WTC11 (cell line): Measurements from ENCODE around the gene CFAP299. TPM values are rescaled to one million over a fixed set of nuclear protein-coding genes. Genes with fewer than 3 reads are reported as not detected.

Source experiments
- ATAC-seq: fragments of 200-7000 bp; cut with Tn5 transposase; 2 replicates; pipeline ENCODE4 v1.10.0; 2021; ENCODE audit warnings: mild to moderate bottlenecking, moderate library complexity
- CTCF ChIA-PET: fragments of 300-600 bp; sonication (Branson Sonifier 250); formaldehyde crosslinking; loops from one replicate; lab custom pipeline; 2021; ENCODE audit warnings: antibody characterized with exemption; lab: Charles Lee
- POLR2A ChIA-PET: fragments of 350-600 bp; sonication (Branson Sonifier 250); formaldehyde crosslinking; loops from one replicate; lab custom pipeline; 2021; ENCODE audit warnings: antibody characterized with exemption; lab: Charles Lee
- DNase-seq: peaks from one replicate; pipeline ENCODE4 v3.0.0; 2021; ENCODE audit warnings: low spot score
- H3K27ac Mint-ChIP-seq: 2 replicates; pipeline ENCODE4 v1.8.0; 2021; ENCODE audit warnings: mixed read lengths
- H3K27me3 Mint-ChIP-seq: 2 replicates; pipeline ENCODE4 v1.8.0; 2021; ENCODE audit warnings: low read depth, mild to moderate bottlenecking, moderate library complexity, mixed read lengths
- H3K36me3 Mint-ChIP-seq: 2 replicates; pipeline ENCODE4 v1.8.0; 2021; ENCODE audit warnings: mixed read lengths
- H3K4me1 Mint-ChIP-seq: 2 replicates; pipeline ENCODE4 v1.8.0; 2022; ENCODE audit warnings: mixed read lengths
- H3K4me3 Mint-ChIP-seq: 2 replicates; pipeline ENCODE4 v1.8.0; 2021; ENCODE audit warnings: mild to moderate bottlenecking, moderate library complexity, mixed read lengths
- H3K9me3 Mint-ChIP-seq: 2 replicates; pipeline ENCODE4 v1.8.0; 2021; ENCODE audit warnings: mixed read lengths
- CBFB ChIP-seq: sonication (generic); formaldehyde crosslinking; IDR thresholded peaks from 2 replicates; pipeline ENCODE4 v1.8.1; 2022; ENCODE audit warnings: mild to moderate bottlenecking, low read depth, missing genetic modification reagents
- ESRRA ChIP-seq: sonication (generic); formaldehyde crosslinking; IDR thresholded peaks from 2 replicates; pipeline ENCODE4 v1.8.1; 2022; ENCODE audit warnings: mild to moderate bottlenecking, missing genetic modification reagents, borderline replicate concordance
- MXD4 ChIP-seq: fragments of 250-450 bp; sonication (Bioruptor Pico); IDR thresholded peaks from 2 replicates; pipeline ENCODE4 v1.8.0; 2021; ENCODE audit warnings: mild to moderate bottlenecking, moderate library complexity, borderline replicate concordance
- NFYB ChIP-seq: sonication (generic); formaldehyde crosslinking; conservative IDR thresholded peaks from 2 replicates; pipeline ENCODE4 v1.8.0; 2022; ENCODE audit warnings: low read depth, missing genetic modification reagents
- NR2C2 ChIP-seq: sonication (generic); formaldehyde crosslinking; IDR thresholded peaks from 2 replicates; pipeline ENCODE4 v1.8.0; 2022; ENCODE audit warnings: mild to moderate bottlenecking, missing genetic modification reagents
- RORB ChIP-seq: fragments of 250-450 bp; sonication (Bioruptor Pico); IDR thresholded peaks from 2 replicates; pipeline ENCODE4 v1.9.0; 2021; ENCODE audit warnings: mild to moderate bottlenecking
- SMAD3 ChIP-seq: sonication (generic); formaldehyde crosslinking; IDR thresholded peaks from 2 replicates; pipeline ENCODE4 v1.8.0; 2022; ENCODE audit warnings: missing genetic modification reagents, mild to moderate bottlenecking, borderline replicate concordance
- SMAD4 ChIP-seq: sonication (generic); formaldehyde crosslinking; IDR thresholded peaks from 2 replicates; pipeline ENCODE4 v1.8.0; 2022; ENCODE audit warnings: mild to moderate bottlenecking, missing genetic modification reagents
- ZBTB21 ChIP-seq: sonication (generic); formaldehyde crosslinking; IDR thresholded peaks from 2 replicates; pipeline ENCODE4 v1.8.1; 2023; ENCODE audit warnings: mild to moderate bottlenecking, missing genetic modification reagents, borderline replicate concordance
- total RNA-seq: library from RNA; stranded (reverse); gene quantifications from 3 replicates; pipeline ENCODE4 v1.2.3, GENCODE V29; 2021
- TF ChIP-seq, protein P1 (sequence below): sonication (generic); formaldehyde crosslinking; IDR thresholded peaks from 2 replicates; pipeline ENCODE4 v1.8.0; 2022; ENCODE audit warnings: mild to moderate bottlenecking, missing genetic modification reagents
- TF ChIP-seq, protein P2 (sequence below): sonication (generic); formaldehyde crosslinking; IDR thresholded peaks from 2 replicates; pipeline ENCODE4 v1.8.1; 2022; ENCODE audit warnings: low read depth, mild to moderate bottlenecking, moderate library complexity, missing genetic modification reagents, borderline replicate concordance
- TF ChIP-seq, protein P3 (sequence below): sonication (generic); formaldehyde crosslinking; IDR thresholded peaks from 2 replicates; pipeline ENCODE4 v1.8.1; 2023; ENCODE audit warnings: mild to moderate bottlenecking, missing genetic modification reagents, borderline replicate concordance
- TF ChIP-seq, protein P4 (sequence below): fragments of 250-450 bp; sonication (Bioruptor Pico); IDR thresholded peaks from 2 replicates; pipeline ENCODE4 v1.8.0; 2021; ENCODE audit warnings: mild to moderate bottlenecking
- TF ChIP-seq, protein P5 (sequence below): fragments of 250-450 bp; sonication (Bioruptor Pico); conservative IDR thresholded peaks from 2 replicates; pipeline ENCODE4 v1.9.0; 2021; ENCODE audit warnings: mild to moderate bottlenecking
- TF ChIP-seq, protein P6 (sequence below): sonication (generic); formaldehyde crosslinking; IDR thresholded peaks from 2 replicates; pipeline ENCODE4 v1.8.0; 2023; ENCODE audit warnings: missing genetic modification reagents, mild to moderate bottlenecking, borderline replicate concordance
- TF ChIP-seq, protein P7 (sequence below): sonication (generic); formaldehyde crosslinking; IDR thresholded peaks from 2 replicates; pipeline ENCODE4 v1.8.1; 2022; ENCODE audit warnings: mild to moderate bottlenecking, missing genetic modification reagents, moderate library complexity, borderline replicate concordance
- TF ChIP-seq, protein P8 (sequence below): fragments of 250-450 bp; sonication (Bioruptor Pico); IDR thresholded peaks from 2 replicates; pipeline ENCODE4 v1.9.0; 2021; ENCODE audit warnings: mild to moderate bottlenecking

Gene CFAP299
- total RNA-seq, 1 experiment from 2014 or later: not detected

DNA sequence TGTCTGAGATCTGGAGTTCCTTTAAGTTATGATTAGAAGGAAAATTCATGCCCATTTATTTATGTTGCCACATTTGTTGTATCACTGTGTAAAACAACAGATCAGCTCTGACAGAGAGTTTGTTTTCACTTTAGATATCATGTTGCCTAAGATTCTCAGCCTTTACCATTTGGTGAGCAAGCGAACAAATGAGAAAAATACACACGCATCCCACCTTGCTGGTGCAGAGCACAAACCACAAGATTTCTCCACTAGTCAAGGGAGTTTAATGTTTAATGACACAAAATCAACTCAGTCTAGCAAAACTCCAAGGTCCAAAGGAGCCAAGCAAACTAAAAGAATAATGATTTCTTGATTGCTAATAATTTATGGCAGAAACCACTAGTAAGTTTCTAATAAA lies 41.3 kb upstream of the CFAP299 start:
- DNase-seq (no peak), ATAC-seq (no peak)
- H3K9me3 Mint-ChIP-seq: no peaks in the 10 kb centered on the region
- H3K27ac Mint-ChIP-seq: no peak overlapping the region
- CTCF ChIA-PET: interaction anchor here (1.5 kb wide), 1 partner anchor 42 kb away, joined by 3 read pairs; no protein-coding TSS in a partner anchor
- H3K4me1 Mint-ChIP-seq: no peaks in the 10 kb centered on the region
- H3K27me3 Mint-ChIP-seq: no peaks in the 10 kb centered on the region
- H3K36me3 Mint-ChIP-seq: no peaks in the 10 kb centered on the region
- TF ChIP-seq, protein P1, sequence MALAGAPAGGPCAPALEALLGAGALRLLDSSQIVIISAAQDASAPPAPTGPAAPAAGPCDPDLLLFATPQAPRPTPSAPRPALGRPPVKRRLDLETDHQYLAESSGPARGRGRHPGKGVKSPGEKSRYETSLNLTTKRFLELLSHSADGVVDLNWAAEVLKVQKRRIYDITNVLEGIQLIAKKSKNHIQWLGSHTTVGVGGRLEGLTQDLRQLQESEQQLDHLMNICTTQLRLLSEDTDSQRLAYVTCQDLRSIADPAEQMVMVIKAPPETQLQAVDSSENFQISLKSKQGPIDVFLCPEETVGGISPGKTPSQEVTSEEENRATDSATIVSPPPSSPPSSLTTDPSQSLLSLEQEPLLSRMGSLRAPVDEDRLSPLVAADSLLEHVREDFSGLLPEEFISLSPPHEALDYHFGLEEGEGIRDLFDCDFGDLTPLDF (CRISPR knock-in tag): no peak
- TF ChIP-seq RORB (CRISPR knock-in tag) (no peak), CBFB (CRISPR knock-in tag) (no peak), NFYB (CRISPR knock-in tag) (no peak), MXD4 (CRISPR knock-in tag) (no peak)
- TF ChIP-seq, protein P2, sequence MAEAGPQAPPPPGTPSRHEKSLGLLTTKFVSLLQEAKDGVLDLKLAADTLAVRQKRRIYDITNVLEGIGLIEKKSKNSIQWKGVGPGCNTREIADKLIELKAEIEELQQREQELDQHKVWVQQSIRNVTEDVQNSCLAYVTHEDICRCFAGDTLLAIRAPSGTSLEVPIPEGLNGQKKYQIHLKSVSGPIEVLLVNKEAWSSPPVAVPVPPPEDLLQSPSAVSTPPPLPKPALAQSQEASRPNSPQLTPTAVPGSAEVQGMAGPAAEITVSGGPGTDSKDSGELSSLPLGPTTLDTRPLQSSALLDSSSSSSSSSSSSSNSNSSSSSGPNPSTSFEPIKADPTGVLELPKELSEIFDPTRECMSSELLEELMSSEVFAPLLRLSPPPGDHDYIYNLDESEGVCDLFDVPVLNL (CRISPR knock-in tag): no peak
- TF ChIP-seq, protein P3, sequence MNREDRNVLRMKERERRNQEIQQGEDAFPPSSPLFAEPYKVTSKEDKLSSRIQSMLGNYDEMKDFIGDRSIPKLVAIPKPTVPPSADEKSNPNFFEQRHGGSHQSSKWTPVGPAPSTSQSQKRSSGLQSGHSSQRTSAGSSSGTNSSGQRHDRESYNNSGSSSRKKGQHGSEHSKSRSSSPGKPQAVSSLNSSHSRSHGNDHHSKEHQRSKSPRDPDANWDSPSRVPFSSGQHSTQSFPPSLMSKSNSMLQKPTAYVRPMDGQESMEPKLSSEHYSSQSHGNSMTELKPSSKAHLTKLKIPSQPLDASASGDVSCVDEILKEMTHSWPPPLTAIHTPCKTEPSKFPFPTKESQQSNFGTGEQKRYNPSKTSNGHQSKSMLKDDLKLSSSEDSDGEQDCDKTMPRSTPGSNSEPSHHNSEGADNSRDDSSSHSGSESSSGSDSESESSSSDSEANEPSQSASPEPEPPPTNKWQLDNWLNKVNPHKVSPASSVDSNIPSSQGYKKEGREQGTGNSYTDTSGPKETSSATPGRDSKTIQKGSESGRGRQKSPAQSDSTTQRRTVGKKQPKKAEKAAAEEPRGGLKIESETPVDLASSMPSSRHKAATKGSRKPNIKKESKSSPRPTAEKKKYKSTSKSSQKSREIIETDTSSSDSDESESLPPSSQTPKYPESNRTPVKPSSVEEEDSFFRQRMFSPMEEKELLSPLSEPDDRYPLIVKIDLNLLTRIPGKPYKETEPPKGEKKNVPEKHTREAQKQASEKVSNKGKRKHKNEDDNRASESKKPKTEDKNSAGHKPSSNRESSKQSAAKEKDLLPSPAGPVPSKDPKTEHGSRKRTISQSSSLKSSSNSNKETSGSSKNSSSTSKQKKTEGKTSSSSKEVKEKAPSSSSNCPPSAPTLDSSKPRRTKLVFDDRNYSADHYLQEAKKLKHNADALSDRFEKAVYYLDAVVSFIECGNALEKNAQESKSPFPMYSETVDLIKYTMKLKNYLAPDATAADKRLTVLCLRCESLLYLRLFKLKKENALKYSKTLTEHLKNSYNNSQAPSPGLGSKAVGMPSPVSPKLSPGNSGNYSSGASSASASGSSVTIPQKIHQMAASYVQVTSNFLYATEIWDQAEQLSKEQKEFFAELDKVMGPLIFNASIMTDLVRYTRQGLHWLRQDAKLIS (CRISPR knock-in tag): no peak
- TF ChIP-seq, protein P4, sequence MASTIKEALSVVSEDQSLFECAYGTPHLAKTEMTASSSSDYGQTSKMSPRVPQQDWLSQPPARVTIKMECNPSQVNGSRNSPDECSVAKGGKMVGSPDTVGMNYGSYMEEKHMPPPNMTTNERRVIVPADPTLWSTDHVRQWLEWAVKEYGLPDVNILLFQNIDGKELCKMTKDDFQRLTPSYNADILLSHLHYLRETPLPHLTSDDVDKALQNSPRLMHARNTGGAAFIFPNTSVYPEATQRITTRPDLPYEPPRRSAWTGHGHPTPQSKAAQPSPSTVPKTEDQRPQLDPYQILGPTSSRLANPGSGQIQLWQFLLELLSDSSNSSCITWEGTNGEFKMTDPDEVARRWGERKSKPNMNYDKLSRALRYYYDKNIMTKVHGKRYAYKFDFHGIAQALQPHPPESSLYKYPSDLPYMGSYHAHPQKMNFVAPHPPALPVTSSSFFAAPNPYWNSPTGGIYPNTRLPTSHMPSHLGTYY (CRISPR knock-in tag): no peak
- POLR2A ChIA-PET: no interaction called here
- H3K4me3 Mint-ChIP-seq: no peak overlapping the region

DNA sequence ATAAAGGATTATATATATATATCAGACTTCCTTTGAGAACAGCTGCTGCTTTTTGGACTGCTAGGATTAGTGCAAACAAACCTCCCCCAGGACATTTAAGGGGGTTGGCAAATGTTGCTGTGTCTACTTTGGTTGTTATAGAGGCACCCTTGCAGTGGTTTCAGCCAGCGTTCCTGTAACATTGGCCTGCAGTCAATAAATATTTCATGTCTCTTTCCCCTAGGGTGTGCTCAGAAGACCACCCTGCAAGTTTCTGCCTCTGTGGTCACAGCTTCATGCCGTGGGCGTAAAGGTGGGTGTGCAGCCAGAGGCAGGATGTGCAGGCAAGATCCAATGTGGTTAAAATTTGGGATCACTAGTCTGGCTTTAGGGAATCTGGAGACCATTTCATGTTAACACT lies 40.2 kb upstream of the CFAP299 start:
- Mint-ChIP-seq H3K9me3 (no peaks in the 10 kb centered on the region), H3K4me3 (no peak overlapping the region), H3K27me3 (no peaks in the 10 kb centered on the region), H3K36me3 (no peaks in the 10 kb centered on the region), H3K4me1 (no peaks in the 10 kb centered on the region), H3K27ac (no peak overlapping the region)
- ATAC-seq: no peak
- CTCF ChIA-PET: no interaction called here
- POLR2A ChIA-PET: no interaction called here
- TF ChIP-seq, protein P5, sequence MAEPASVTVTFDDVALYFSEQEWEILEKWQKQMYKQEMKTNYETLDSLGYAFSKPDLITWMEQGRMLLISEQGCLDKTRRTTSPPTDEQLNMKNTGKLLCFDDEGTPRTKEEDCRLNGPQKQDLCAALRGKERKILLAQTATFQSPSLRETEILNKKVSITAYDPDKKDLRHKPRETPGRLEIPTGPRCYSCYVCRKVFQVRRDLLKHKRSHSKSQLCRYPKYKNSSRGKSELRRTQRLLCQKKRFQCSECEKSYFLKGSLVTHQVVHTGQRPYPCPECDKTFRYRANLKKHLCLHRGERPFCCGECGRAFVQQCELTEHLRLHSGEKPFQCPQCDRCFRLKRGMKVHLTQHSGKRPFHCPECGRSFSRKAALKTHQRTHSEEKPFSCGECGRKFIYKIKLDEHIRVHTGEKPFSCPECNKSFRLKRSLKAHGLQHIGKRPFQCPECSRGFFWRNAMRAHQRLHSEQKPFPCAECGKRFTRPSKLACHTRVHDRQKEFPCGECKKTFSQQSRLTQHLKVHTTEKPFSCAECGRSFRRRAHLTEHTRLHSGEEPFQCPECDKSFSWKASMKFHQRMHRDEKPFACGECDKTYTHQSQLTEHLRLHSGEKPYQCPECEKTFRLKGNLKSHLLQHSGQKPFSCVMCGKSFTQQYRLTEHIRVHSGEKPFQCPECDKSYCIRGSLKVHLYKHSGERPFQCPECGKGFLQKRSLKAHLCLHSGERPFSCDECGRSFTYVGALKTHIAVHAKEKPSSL (CRISPR knock-in tag): no peak
- TF ChIP-seq SMAD4 (no peak), ZBTB21 (CRISPR knock-in tag) (no peak), ESRRA (no peak), SMAD3 (CRISPR knock-in tag) (no peak), NR2C2 (CRISPR knock-in tag) (no peak), MXD4 (CRISPR knock-in tag) (no peak)
- TF ChIP-seq, protein P6, sequence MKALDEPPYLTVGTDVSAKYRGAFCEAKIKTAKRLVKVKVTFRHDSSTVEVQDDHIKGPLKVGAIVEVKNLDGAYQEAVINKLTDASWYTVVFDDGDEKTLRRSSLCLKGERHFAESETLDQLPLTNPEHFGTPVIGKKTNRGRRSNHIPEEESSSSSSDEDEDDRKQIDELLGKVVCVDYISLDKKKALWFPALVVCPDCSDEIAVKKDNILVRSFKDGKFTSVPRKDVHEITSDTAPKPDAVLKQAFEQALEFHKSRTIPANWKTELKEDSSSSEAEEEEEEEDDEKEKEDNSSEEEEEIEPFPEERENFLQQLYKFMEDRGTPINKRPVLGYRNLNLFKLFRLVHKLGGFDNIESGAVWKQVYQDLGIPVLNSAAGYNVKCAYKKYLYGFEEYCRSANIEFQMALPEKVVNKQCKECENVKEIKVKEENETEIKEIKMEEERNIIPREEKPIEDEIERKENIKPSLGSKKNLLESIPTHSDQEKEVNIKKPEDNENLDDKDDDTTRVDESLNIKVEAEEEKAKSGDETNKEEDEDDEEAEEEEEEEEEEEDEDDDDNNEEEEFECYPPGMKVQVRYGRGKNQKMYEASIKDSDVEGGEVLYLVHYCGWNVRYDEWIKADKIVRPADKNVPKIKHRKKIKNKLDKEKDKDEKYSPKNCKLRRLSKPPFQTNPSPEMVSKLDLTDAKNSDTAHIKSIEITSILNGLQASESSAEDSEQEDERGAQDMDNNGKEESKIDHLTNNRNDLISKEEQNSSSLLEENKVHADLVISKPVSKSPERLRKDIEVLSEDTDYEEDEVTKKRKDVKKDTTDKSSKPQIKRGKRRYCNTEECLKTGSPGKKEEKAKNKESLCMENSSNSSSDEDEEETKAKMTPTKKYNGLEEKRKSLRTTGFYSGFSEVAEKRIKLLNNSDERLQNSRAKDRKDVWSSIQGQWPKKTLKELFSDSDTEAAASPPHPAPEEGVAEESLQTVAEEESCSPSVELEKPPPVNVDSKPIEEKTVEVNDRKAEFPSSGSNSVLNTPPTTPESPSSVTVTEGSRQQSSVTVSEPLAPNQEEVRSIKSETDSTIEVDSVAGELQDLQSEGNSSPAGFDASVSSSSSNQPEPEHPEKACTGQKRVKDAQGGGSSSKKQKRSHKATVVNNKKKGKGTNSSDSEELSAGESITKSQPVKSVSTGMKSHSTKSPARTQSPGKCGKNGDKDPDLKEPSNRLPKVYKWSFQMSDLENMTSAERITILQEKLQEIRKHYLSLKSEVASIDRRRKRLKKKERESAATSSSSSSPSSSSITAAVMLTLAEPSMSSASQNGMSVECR (CRISPR knock-in tag): no peak
- TF ChIP-seq, protein P7, sequence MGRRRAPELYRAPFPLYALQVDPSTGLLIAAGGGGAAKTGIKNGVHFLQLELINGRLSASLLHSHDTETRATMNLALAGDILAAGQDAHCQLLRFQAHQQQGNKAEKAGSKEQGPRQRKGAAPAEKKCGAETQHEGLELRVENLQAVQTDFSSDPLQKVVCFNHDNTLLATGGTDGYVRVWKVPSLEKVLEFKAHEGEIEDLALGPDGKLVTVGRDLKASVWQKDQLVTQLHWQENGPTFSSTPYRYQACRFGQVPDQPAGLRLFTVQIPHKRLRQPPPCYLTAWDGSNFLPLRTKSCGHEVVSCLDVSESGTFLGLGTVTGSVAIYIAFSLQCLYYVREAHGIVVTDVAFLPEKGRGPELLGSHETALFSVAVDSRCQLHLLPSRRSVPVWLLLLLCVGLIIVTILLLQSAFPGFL (CRISPR knock-in tag): no peak
- TF ChIP-seq, protein P8, sequence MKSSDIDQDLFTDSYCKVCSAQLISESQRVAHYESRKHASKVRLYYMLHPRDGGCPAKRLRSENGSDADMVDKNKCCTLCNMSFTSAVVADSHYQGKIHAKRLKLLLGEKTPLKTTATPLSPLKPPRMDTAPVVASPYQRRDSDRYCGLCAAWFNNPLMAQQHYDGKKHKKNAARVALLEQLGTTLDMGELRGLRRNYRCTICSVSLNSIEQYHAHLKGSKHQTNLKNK (CRISPR knock-in tag): no peak
- no peak for DNase-seq
